HG03439 (cell line): ENCODE measurements around the gene SOX1.

Experiments
- ATAC-seq: cut with Tn5 transposase; IDR thresholded peaks from one replicate; pipeline ENCODE4 v1.9.1; 2021; ENCODE audit warnings: mild to moderate bottlenecking, moderate library complexity; ENCODE audit not compliant: unreplicated experiment

Gene SOX1

DNA sequence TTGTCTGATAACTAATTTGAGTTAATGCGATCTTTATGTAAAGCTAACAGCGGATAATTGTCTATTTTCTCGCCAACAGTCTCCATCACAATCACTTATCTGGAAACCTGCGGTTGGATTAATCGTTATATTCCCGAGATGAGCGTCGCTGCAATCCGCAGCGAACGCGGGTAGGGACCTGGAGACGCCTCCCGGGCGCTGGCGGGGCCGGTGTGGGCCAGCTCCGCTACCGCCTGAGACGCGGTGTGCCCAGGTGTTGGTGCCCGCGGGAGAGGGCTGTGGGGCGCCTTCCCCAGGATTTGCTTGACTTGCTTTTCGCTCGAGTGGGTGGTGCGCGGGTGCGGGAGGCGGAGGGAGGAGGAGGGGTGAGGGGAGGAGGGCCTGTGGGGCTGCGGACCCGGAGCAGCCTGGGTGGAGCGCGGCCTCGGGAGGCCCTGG is 38.3 kb downstream of the SOX1 start:
- no peak for ATAC-seq

DNA sequence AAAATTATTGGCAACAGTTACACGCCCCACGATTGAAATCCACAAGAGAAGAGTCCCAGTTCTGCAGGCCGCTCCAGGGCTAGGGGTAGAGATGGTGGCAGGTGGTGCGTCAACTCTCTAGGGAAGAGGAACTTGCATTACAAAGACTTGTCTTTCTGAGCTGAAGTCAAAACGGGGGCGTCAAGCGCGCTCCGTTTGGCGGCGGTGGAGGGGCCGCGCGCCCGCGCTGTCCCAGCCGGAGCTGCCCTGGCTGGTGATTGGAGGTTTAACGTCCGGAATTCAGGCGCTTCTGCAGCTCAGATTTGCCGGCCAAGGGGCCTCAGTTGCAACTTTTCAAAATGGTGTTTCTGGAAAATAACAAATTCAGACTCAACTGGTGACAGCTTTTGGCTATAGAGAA is 38.9 kb downstream of the SOX1 start:
- no peak for ATAC-seq

DNA sequence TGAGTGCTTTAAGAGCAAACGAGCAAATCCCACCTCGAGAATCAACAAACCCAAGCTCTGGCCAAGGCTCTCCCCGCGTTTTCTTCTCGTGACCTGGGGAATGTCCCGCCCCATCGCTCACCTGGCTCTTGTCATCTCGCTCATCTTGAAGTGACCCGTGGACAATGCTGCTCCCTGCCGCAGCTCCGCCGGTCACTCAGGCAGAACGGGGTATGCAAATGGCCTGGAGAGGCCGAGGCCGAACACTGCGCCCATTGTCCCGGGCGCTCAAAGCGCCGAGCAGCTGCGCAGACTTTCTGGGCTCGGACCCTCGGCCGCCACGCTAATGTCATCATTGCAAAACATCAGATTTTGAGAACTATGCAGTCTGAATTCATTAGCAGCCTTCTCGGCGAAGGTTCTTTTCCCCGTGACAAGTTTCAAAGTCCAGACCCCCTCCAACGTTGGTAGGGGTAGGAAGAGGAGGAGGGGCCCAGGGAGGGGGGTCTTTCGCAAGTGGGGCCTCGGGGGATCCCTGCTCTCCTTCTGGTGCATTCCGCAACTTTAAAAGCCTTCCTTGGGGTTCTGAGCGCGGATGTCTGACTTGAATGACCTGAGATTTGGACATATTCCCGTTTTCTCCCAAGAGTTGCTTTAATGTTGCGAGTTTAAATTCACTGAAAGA is 39.7 kb downstream of the SOX1 start:
- ATAC-seq, result no peak

DNA sequence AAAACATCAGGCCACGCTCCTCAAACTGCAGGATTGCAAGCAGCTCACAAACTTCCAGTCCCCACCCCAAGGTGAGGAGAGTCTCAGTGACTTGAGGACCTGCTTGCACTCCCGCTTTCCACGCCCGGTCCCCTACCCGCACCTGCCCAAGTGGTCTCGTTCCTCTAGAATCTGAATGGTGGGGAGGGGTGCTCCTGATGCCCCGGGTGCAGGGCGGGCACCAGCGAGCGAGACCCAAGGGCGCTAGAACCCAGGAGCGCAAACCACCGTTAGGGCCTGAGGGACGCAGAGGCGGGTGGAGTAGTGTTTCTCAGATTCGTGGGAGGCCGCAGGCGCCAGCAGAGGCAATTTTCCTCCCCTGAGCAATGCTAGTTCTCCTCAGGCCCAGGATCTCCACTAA is 40.3 kb downstream of the SOX1 start:
- no peak for ATAC-seq

DNA sequence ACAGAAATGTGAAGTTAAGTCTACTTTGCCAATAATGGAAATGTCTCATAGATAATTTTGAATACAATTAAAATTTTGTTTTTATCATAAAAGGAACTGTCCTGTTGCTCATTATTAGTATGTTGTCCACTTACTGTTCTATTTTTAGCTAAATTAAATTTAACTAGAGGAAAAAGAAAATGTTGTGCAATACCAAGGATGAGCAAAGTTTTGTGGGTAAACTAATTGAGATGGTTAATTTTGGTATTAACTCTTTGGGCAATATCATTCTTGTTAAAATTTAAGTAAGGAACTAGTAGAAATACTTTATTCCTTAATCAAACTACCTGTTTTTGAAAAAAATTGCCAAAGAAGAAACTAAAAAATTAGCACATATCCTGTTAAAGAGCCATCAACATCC is 43.5 kb downstream of the SOX1 start:
- no peak for ATAC-seq

DNA sequence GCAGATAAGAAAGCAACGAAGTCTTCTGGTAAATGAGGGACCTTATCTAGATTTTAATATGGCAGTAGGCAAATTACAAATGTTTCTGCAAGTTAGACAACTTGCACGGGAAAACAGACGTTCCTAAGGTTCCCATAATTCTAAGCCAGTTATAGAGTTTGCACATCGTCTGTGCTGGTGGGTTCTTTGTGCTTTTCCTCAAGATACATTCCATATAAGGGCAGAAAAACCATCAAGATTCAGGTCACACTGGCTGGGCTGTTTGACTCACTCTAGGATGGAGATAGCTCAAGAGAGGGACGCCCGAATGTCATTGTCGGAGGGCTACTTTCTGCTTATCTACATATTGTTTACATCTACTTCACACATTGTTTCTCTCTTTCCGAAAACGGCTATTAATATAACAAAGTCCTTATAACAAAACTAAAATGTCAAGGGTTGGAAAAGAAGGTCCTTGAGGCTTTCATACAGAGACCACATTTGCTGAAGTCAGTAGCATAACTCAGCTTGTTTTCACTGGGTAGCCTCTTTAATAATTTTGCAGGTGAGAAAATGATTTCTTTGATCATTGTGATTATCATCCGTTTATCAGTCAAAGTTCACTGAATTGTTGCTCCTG is 44.4 kb downstream of the SOX1 start:
- no peak for ATAC-seq

DNA sequence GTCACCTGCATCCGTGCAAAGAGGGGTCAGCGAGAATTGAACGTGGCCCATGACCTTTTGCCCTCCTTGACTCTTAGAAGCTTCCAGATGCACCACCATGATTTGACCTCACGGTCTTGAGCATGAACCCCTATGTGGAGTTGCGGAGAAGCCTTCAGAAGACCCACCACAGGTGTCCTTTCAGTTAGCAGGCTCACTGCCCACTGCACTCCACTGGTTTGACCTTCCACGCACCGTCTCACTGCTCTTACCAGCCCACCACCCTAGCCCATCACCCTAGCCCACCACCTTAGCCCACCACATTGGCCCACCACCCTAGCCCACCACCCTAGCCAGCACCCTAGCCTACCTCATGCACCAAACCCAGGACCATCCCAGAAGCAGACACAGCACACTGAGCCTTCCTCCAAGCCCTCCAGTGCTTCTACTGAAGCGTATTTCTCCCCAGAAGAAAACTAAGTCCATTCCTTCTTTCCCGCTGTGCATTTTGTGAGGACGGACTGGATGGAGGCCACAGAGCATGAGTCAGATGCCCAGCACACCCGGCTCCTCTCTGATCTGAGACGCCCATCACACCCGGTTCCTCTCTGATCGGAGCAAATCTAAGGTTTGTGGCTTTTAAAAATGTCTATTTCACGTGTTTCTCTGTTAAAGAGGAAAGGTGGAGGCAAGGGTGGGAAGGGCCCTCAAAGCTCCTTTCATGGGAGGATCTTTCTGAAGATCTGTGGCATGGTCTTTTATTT is 45.8 kb downstream of the SOX1 start:
- no peak for ATAC-seq

DNA sequence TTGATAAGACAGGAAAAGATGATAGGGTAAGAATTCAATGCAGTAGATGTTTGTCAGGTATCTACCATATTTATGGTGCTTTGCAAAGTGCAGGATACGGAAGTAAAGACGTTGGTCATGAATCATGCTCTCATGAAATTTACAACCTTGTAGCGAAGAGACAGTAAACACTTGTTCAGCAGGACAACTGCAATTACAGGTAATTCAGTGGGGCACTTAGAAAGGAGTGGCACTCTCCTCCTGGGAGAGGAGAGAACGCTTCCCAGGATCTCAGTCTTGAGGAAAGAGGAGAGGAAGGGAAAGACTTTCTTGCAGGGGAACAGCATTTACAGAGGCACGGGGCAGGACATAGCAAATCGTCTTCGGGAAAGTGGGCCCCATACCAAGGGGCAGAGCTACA is 46.4 kb downstream of the SOX1 start:
- ATAC-seq, result no peak

DNA sequence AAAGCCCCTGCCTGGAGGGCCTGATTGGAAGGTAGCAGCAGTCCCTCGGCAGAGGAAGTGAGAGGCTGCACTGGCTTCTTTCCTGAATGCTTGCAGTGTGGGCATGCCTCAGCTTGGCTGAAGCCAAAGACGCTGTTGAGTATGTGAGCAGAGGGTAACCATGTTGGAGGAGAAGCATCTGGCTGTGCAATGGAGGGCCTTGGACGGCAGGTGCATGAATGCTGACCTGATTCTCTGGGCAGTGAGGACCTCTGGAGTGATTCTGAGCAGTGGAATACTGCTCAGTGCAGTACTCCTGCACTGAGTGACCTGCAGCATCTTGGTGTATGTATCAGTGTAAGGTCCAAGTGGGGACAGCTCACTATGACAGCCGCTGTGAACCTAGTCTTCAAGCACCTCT is 46.9 kb downstream of the SOX1 start:
- no peak for ATAC-seq

DNA sequence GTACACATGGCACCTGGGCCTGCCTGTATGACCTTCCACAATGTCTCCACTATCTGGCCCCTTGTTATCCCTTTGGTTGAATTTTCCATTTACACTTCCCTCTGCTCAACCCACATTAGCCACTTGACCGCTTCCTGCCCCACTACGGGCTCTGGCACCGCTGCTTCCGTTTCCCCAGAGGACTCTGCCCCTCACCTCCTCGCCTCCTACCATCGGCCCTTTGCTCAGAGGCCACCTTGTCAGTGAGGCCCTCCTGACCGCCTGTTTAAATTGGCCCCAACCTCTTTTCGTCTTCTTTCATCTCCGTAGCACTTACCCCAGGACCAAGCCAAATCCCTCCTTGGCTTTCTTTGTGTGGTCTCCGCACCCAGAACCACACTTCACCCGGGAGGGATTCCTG is 47.4 kb downstream of the SOX1 start:
- ATAC-seq, result no peak

DNA sequence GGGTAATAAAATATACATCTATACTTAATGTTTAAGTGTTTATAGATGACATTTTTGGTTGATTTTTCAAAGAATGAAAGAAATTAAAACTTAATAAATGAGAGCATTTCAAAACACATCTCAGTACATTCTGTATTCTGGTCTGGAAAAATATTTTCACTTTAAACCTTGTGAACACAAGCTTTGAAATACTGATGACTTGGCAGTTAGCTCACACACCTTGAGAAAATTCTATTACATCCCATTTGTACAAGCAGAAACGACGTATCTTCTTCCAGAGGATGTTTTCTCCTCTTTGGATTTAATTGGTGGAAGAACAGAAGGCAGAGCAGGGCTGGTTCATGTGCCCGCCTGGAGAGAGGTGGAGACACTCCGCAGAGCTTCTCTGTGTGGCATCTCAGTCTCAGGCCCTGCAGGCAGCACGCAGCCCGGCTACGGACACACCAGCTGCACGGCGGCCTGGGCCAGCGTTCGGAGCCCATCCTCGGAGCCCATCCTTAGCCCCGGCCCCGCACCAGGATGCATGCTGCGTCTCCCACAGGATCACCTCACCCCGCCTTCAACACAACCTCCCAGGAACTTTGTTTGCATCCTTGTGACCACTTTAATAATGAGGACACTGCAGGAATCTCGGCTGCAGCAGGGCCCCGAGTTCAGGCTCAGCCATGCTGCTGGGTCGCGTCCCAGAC is 48.6 kb downstream of the SOX1 start:
- ATAC-seq, result no peak

DNA sequence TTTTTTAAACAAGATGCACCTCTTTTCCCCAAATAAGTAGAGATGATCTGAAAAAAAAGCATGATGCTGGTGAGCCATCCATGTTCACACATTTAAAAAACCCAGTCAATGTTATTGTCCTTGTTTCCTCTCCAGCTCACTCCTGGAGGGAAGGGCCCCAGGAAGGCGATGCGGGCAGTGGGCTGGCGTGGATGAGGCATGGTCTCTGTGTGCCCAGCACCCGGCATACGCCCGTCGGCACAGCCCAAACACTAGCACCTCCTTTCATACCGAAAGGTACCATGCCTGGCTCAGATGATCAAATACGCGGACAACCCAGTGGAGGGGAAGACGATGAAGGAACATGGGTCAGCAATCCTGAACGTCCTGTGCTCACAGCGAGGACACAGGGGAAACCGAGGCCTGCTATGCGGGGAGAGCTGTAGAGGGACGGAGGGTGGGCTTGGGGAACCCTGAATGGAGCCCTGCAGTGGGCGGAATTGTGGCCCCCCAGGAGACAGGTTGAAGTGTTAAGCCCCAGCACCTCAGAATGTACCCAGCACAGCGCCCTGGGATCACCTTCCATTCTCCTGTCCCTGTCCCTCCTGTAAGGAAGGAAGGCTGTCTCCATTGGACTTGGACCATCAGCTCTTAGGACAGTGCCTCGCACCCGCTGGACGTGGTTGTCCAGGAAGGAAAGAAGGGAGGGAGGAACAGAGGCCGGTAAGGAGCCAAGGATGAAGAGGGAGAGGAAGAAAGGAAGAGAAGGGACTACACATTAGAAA is 49.4 kb downstream of the SOX1 start:
- no peak for ATAC-seq

DNA sequence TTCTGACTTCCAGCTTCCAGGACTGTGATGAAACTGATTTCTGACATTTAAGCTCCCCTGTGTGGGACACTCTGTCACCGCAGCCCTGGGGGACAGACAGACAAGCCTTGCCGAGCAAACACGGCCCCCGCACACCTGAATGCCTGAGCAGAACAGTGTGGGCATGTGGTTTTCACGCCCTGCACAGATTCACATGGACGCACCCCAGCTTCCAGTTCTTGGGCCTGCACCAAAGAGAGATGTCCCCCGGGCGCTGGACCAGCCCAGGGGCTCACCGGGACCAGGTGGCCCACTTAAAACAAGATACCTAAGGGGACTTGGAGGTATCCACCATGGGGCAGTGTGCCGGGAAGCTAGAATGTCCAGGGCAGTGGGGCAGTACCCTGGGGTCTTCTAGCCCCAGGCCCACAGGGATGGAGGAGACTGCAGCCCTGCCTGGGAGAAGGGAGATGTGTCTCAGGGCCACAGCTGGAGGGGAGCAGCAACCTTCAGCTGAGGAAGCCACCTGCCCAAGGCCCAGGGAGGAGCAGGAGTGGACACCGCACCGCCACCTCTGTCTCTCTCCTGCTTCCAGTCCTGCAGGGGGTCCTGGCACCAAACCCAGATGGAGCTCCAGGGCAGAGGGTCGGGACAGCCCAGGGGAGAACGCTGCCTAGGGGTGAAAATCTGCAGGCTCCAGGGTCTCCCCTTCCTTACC is 50.5 kb downstream of the SOX1 start:
- no peak for ATAC-seq

DNA sequence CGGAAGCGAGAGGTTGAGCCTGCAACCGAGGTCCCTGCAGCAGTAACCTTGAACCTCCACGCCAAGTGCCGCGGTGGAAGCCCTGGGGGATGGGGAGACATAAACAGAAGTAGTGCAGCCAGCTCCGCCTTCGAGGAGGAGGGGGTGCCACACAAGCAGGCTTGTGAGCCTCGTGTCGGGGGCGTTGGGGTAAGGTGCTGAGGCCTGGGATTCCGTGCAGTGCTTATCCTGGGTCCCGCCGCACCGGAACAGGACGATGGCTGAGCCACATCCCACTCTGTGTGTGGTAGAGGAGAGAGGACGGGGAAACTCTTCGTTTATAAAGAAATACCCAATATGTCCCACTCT is 51.0 kb downstream of the SOX1 start:
- ATAC-seq, result no peak

DNA sequence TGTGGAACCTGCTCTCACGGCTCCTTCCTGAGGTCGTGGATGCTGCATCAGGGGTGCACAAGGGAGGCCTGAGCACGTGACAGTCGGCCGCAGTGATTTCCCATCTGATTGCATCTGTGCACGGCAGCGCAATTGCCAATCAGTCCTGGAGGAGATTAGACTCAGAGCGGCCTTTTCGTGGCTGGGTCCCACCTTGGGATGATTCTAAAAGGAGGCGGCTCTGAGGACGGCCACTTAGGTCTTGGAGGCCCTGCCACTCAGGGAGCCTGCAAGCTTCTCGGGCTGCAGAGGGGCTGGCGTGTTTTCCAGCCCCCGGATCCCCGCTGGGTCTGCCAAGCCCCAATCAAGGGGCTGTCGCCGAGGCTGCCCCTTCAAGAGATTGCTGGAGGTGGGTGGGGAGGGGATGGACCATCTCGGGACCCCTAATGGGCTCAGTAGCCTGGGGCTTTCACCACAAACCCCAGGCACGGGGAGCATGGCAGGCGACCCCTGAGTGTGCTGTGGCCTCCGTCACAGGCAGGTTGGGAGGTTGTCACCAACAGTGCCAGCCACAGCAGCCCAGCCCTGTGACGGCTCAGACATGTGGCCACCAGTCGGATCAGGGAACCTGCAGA is 51.6 kb downstream of the SOX1 start:
- ATAC-seq, result no peak

DNA sequence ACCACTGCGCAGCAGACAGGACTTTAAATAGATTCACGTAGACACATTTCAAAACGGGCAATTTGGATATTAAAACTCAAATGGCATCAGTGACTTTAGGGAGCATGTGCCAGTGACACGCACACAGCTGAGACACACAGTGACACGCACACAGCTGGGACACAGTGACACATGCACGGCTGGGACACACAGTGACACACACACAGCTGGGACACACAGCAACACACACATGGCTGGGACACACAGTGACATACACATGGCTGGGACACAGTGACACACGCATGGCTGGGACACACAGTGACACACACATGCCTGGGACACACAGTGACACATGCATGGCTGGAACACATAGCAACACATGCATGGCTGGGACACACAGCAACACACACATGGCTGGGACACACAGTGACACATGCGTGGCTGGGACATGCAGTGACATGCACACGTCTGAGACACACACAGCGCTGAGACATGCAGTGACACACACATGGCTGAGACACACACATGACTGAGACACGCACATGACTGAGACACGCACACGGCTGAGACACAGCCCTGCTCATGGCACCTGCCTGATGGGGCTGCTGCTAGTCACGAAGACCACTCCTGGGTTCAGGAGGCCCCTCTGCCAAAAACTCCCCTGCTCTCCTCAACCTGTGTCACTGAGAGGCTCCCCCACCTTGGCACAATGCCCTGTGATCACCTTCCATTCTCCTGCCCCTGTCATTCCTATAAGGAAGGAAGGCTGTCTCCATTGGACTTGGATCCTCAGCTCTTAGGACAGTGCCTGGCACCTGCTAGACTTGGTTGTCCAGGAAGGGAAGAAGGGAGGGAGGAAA is 52.5 kb downstream of the SOX1 start:
- ATAC-seq, result no peak

DNA sequence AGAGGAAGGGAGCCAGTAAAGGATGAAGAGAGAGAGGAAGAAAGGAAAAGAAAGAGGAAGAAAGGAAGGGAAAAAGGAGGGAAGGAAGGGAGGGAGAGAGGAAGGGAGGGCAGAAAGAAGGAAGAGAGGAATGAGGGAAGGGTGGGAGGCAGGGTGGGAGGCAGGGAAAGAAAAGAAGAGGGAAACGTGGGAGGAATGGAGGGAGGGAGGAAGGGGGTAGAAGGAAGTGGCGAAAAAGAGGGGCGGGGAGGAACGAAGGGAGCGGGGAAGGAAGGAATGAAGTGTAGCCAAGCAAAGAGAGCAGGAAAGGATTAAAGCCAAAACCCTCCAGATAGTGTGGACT is 53.1 kb downstream of the SOX1 start:
- ATAC-seq, result no peak
